HG03108 (cell line): Measurements from ENCODE around the gene GPR158.

ENCODE experiments used
- ATAC-seq: cut with Tn5 transposase; IDR thresholded peaks from one replicate; pipeline ENCODE4 v1.9.1; 2021; ENCODE audit warnings: moderate library complexity; ENCODE audit not compliant: unreplicated experiment

GPR158 gene

GRCh38 chr10:25388188-25388861 lies 213.5 kb downstream of the GPR158 start:
- ATAC-seq: no peak

GRCh38 chr10:25388862-25389206 lies 214.0 kb downstream of the GPR158 start:
- ATAC-seq: no peak

- ATAC-seq: no peak
These were observed 215.9 kb downstream of the GPR158 start for GRCh38 chr10:25390733-25391132.

- ATAC-seq: no peak
These were observed 217.3 kb downstream of the GPR158 start for GRCh38 chr10:25392132-25392531.

- no peak for ATAC-seq
These were observed 218.8 kb downstream of the GPR158 start for GRCh38 chr10:25393621-25394020.

GRCh38 chr10:25398680-25399079 lies 223.9 kb downstream of the GPR158 start:
- no peak for ATAC-seq

GRCh38 chr10:25405871-25406270 lies 231.1 kb downstream of the GPR158 start:
- no peak for ATAC-seq

GRCh38 chr10:25417611-25418010 lies 242.8 kb downstream of the GPR158 start:
- no peak for ATAC-seq

- no peak for ATAC-seq
These were observed 251.0 kb downstream of the GPR158 start for GRCh38 chr10:25425776-25426175.

- ATAC-seq: no peak
These were observed 261.6 kb downstream of the GPR158 start for GRCh38 chr10:25436431-25436830.

- no peak for ATAC-seq
These were observed 266.5 kb downstream of the GPR158 start for GRCh38 chr10:25441270-25441669.

GRCh38 chr10:25444266-25444665 lies 269.5 kb downstream of the GPR158 start:
- no peak for ATAC-seq

GRCh38 chr10:25451401-25451800 lies 276.6 kb downstream of the GPR158 start:
- no peak for ATAC-seq

- no peak for ATAC-seq
These were observed 278.8 kb downstream of the GPR158 start for GRCh38 chr10:25453619-25454018.

- no peak for ATAC-seq
These were observed 281.3 kb downstream of the GPR158 start for GRCh38 chr10:25455980-25456567.

GRCh38 chr10:25457552-25457951 lies 282.8 kb downstream of the GPR158 start:
- no peak for ATAC-seq

- ATAC-seq: no peak
These were observed 291.0 kb downstream of the GPR158 start for GRCh38 chr10:25465582-25466372.

- no peak for ATAC-seq
These were observed 293.1 kb downstream of the GPR158 start for GRCh38 chr10:25467881-25468280.

- no peak for ATAC-seq
These were observed 306.7 kb downstream of the GPR158 start for GRCh38 chr10:25481467-25481866.

GRCh38 chr10:25483999-25484398 lies 309.2 kb downstream of the GPR158 start:
- ATAC-seq: no peak

GRCh38 chr10:25487266-25487665 lies 312.5 kb downstream of the GPR158 start:
- ATAC-seq: no peak

GRCh38 chr10:25492040-25492439 lies 317.2 kb downstream of the GPR158 start:
- no peak for ATAC-seq
